GM10248 (cell line): Measurements from ENCODE around the gene DET1.
A peak's percentile ranks its signal among the peaks of the same experiment; 100 is the strongest.

ENCODE experiments used
- CTCF ChIA-PET: fragments of 300-600 bp; sonication (Branson Sonifier 250); formaldehyde crosslinking; extraction: SDS; loops from one replicate; lab custom pipeline; 2021; ENCODE audit warnings: antibody characterized with exemption; lab: Yijun Ruan, JAX
- POLR2A ChIA-PET: fragments of 350-650 bp; sonication (Branson Sonifier 250); formaldehyde crosslinking; extraction: SDS; loops from one replicate; lab custom pipeline; 2020; ENCODE audit warnings: antibody characterized with exemption; lab: Yijun Ruan, JAX
- DNase-seq: peaks from one replicate; pipeline ENCODE4 v3.0.0; 2012; ENCODE audit errors: extremely low spot score
- TF ChIP-seq, protein P1 (sequence below): IDR thresholded peaks from 2 replicates; pipeline ENCODE4 v1.5.1; 2012; ENCODE audit warnings: mild to moderate bottlenecking, low read depth; ENCODE audit errors: extremely low read depth, missing control alignments, control extremely low read depth

DET1 gene

DNA sequence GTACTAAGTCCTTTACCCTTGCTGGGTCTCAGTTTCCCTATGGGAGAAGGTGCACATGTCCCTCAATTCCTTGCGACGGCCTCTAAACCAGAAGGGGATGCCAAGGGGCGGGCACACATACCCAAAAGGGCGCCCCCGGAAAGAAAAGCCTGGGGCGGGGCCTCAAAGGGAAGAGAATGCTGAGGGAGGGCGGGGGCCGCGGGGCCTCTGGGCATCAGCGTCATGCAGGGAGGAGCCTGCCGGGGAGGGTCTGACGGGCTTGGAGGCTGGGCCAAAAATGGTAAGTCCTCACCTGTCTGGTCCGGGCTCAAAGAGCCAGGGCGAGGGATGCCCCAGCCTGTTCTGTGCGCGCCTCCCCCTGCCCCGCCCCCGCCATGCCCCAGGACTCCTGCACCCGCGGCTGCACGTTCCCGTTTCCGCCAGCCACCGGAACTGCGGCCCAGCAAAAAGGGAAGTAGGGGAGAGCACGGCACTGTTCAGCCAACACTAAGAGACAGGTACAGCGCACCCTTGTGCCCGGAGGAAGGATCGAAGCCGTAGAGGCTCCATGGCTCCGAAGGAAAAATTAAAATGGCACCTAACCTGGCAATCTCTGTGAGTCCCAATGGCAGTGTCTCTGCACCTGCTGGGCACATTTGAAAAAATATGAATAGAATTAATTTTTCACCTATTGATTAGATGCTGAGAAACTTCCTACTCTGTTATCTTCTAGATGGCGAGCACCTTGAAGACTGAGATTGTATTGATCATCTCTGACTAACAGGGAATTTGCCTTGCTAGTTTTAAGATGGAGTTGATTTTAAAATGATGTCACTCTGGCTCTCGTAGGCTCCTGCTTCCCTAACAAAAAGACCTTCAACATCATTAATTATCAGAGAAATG lies at the start of gene DET1:
Gene DET1, minus strand, starts transcription at position 434 of the 882 bp plus-strand sequence. CDS start 14,976 bp downstream, outside the sequence.
- ChIA-PET POLR2A (no interaction called here), CTCF (no interaction called here)
- TF ChIP-seq, protein P1, sequence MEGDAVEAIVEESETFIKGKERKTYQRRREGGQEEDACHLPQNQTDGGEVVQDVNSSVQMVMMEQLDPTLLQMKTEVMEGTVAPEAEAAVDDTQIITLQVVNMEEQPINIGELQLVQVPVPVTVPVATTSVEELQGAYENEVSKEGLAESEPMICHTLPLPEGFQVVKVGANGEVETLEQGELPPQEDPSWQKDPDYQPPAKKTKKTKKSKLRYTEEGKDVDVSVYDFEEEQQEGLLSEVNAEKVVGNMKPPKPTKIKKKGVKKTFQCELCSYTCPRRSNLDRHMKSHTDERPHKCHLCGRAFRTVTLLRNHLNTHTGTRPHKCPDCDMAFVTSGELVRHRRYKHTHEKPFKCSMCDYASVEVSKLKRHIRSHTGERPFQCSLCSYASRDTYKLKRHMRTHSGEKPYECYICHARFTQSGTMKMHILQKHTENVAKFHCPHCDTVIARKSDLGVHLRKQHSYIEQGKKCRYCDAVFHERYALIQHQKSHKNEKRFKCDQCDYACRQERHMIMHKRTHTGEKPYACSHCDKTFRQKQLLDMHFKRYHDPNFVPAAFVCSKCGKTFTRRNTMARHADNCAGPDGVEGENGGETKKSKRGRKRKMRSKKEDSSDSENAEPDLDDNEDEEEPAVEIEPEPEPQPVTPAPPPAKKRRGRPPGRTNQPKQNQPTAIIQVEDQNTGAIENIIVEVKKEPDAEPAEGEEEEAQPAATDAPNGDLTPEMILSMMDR: peak; percentile 83
- peak; percentile 92 for DNase-seq

DNA sequence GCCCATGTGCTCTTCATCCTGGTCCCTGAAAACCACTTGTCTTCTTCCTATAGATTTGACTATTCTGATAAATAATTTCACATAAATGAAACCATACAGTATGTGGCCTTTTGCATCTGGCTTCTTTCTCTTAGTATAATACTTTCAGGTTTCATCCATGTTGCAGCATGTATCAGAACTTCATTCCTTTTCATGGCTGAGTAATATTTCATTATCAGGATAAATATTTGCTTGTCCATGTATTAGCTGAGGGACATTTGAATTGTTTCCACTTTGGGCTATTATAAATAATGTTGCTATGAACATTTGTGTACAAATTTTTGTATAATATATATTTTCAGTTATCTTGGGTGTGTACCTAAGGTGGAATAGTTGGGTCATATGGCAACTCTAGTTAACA lies 44.9 kb upstream of the DET1 start:
- DNase-seq: no peak
- TF ChIP-seq, protein P1: no peak
- ChIA-PET POLR2A (no interaction called here), CTCF (no interaction called here)

DNA sequence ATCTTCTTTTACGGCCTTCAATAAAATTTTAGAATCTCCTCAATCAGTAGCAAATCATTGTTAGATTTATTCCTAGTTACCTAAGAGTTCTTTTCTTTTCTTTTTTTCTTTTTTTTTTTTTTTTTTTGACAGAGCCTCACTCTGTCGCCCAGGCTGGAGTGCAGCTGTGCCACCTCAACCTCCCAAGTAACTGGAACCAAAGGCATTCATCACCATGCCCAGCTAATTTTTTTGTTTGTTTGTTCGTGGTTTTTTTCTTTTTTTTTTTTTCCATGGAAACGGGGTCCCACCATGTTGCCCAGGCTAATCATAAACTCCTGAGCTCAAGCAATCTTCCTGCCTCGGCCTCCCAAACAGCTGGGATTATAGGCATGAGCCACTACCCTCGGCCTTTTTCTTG lies 44.3 kb upstream of the DET1 start:
- CTCF ChIA-PET: no interaction called here
- DNase-seq: no peak
- TF ChIP-seq, protein P1: no peak
- POLR2A ChIA-PET: no interaction called here

DNA sequence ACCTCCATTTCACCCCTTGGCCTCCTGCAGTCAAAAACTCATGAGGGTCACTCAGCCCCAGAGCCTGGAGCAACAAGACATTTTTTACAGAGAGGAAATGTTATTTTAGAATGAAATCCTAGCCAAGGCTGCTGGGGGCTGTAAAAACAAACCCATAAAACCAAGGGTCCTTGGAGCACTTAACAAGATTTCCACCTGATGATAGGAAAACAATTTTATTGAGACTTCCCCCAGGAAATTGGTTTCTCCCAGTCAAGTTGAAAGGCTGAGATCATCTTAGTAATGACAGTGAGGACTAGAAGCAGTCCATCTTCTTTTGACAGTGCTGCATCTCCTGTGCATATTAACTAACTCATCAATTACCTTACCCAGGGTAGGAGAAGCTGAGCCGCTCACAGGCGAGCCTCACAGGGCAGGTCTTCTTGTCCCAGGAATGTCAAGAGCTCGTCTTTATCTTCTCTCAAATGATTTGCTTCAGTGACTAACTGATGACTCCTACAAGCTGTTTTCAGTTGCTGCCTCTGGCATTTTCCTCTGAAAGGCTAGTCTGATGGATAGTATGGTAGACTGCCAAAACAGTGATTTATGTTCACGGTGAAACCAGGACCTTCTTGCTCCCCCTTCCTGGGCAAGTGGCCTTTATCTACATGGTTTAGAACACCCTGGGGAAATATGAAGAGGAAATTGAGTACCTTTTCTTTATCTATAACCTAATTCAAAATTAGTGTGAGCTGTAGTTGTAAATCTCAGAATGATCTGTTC lies 40.1 kb upstream of the DET1 start:
- ChIA-PET CTCF (no interaction called here), POLR2A (no interaction called here)
- DNase-seq: no peak

GRCh38 chr15:88580532-88580931 lies 34.1 kb upstream of the DET1 start:
- CTCF ChIA-PET: interaction anchor here (0.9 to 1.6 kb wide), 3 partner anchors 13 to 76 kb away, joined by 3 read pairs; no protein-coding TSS in a partner anchor
- POLR2A ChIA-PET: no interaction called here

More for the DNA sequence above, 40.1 kb upstream of the DET1 start:
- TF ChIP-seq, protein P1: no peak

GRCh38 chr15:88579322-88579721 lies 32.8 kb upstream of the DET1 start:
- ChIA-PET CTCF (interaction anchor here (1.8 kb wide), 1 partner anchor 10 kb away, joined by 7 read pairs; no protein-coding TSS in a partner anchor), POLR2A (no interaction called here)
- DNase-seq: no peak
- TF ChIP-seq, protein P1: no peak

More at GRCh38 chr15:88580532-88580931, 34.1 kb upstream of the DET1 start:
- DNase-seq: no peak
- TF ChIP-seq, protein P1: no peak
